Body of pancreas (tissue), 4 donors: Measurements from ENCODE around the gene TTLL9. TPM values are rescaled to one million over a fixed set of nuclear protein-coding genes. Genes with fewer than 3 reads are reported as not detected.

Source experiments
- ATAC-seq: fragments of 150-250 bp; one replicate; pipeline ENCODE4 v1.9.1; 2016
- DNase-seq, 4 donors: peaks; one replicate each; pipeline ENCODE4 v3.0.0-alpha.2; 2019
- H3K27ac ChIP-seq, 4 donors: fragments of 200-600 bp; sonication (generic); 1 replicate in 3 of 4; 2 replicates in 1 of 4; pipeline versions ENCODE4 v1.5.1 to v1.6.1; 2016 to 2019; ENCODE audit warnings: mild to moderate bottlenecking in 1 of 4, mixed read lengths in 1 of 4, moderate library complexity in 1 of 4
- H3K27me3 ChIP-seq, 2 donors: fragments of 200-600 bp; sonication (generic); one replicate each; pipeline ENCODE4 v1.6.0; 2016; ENCODE audit warnings: mild to moderate bottlenecking in 1 of 2
- H3K36me3 ChIP-seq, 2 donors: fragments of 200-600 bp; sonication (generic); replicated peaks in 1 of 2; 2 replicates each; pipeline ENCODE4 v1.5.1; 2016; ENCODE audit warnings: low read depth in 2 of 2; ENCODE audit not compliant: insufficient read depth in 1 of 2
- H3K4me1 ChIP-seq: fragments of 200-600 bp; sonication (generic); one replicate; pipeline ENCODE4 v1.6.0; 2016
- H3K4me3 ChIP-seq, 2 donors: fragments of 200-600 bp; sonication (generic); 1 replicate in 1 of 2; 2 replicates in 1 of 2; pipeline ENCODE4 v1.5.1; 2016 to 2019
- H3K9me3 ChIP-seq, 3 donors: fragments of 200-600 bp; sonication (generic); 1 replicate in 2 of 3; 2 replicates in 1 of 3; pipeline ENCODE4 v1.5.1; 2016
- POLR2A ChIP-seq, 3 donors: fragments of 450-650 bp; IDR thresholded peaks; one replicate each; pipeline ENCODE4 v1.6.1; 2016; ENCODE audit warnings: antibody characterized with exemption in 3 of 3, mild to moderate bottlenecking in 2 of 3
- WGBS, 2 donors: methylation state at CpG; one replicate each; pipeline ENCODE4 v1.1.5; 2017; 5-methylcytosine and 5-hydroxymethylcytosine counted together
- intact Hi-C: fragments of 100-400 bp; cut with DNase I; formaldehyde crosslinking; loops from one replicate; pipeline ENCODE4 v1.15.1; 2023
- total RNA-seq, 2 donors: library from RNA; depleted of rRNA; stranded (reverse); fragments of >200 nt; gene quantifications; one replicate each; pipeline ENCODE4 v1.1.0, GENCODE V29; 2016
- TF ChIP-seq, protein P1 (sequence below), 7 experiments: fragments of 450-650 bp in 4 of 7; fragments of 200-600 bp in 3 of 7; sonication (generic) in 3 of 7; IDR thresholded peaks; one replicate each; pipeline ENCODE4 v1.5.1; 2016 to 2019; ENCODE audit warnings: antibody characterized with exemption in 7 of 7

The TTLL9 gene
- under 1 TPM; 0.52 to 0.99 TPM for total RNA-seq

DNA sequence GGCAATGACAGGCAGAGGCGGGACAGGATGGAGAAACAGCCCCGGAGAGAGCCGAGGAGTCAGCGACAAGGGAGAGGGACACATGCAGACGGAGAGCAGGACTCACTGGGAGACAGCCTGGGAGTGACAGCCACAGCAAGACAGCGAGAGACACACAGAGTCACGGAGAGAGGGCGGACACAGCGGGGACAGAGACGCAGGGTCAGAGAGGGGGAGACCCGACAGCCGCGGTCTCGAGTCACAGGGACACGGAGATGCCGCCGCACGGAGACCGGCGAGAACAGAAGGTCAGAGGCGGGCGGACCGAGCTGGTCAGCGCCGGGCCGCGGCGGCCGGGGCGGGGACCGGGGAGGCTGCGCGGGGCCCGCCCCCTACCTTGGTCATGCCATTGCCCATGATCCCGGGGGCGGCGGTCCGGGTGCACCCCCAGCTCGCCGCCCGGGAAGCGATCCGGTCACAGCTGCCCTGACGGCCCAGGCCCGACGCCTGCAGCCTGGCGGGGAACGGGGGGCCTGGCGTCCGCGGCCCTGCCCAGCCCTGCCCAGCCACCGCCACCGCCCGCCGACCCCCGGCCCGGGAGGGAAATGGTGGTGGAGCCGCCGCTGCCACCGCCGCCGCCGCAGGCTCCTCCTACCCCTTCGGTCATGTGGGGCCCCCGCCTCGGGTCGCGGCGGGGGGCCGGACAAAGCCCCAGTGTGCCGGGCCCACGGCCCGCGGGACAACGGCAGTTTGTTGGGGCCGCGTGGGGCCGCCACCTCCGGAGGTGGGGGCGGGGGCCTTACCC lies at the start of gene TTLL9, which contains the start of gene DUSP15:
Gene TTLL9, plus strand, starts transcription at position 693 of the 784 bp plus-strand sequence. CDS start 493 bp downstream, outside the sequence.
Gene DUSP15, minus strand, starts transcription at position 586 of the 784 bp plus-strand sequence. Its CDS starts 190 bp downstream, at position 396.
- Histone ChIP-seq H3K27me3 (no peaks in the 10 kb centered on the region), H3K36me3 (no peaks in the 10 kb centered on the region), H3K4me1 (peaks cover 16% of the 10 kb centered on the region), H3K9me3 (no peaks in the 10 kb centered on the region), H3K27ac (peak within 1 kb of the TSS in 3 of 4 donors; percentile 46 to 54 (median 52)), H3K4me3 (peak within 1 kb of the TSS; percentile 15 to 51)
- TF ChIP-seq POLR2A (IDR thresholded peaks at IDR 0.05), result peak; percentile 14 to 43 (median 42)
- TF ChIP-seq, protein P1, sequence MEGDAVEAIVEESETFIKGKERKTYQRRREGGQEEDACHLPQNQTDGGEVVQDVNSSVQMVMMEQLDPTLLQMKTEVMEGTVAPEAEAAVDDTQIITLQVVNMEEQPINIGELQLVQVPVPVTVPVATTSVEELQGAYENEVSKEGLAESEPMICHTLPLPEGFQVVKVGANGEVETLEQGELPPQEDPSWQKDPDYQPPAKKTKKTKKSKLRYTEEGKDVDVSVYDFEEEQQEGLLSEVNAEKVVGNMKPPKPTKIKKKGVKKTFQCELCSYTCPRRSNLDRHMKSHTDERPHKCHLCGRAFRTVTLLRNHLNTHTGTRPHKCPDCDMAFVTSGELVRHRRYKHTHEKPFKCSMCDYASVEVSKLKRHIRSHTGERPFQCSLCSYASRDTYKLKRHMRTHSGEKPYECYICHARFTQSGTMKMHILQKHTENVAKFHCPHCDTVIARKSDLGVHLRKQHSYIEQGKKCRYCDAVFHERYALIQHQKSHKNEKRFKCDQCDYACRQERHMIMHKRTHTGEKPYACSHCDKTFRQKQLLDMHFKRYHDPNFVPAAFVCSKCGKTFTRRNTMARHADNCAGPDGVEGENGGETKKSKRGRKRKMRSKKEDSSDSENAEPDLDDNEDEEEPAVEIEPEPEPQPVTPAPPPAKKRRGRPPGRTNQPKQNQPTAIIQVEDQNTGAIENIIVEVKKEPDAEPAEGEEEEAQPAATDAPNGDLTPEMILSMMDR (IDR thresholded peaks at IDR 0.05), result no peak
- ATAC-seq (peak; percentile 82), DNase-seq (peak; percentile 44 to 67 (median 52))
- intact Hi-C loops, result no loop called here
- 1 to 3% methylated on average over 5 to 58 of the region's 80 CpGs for WGBS, 2 donors

DNA sequence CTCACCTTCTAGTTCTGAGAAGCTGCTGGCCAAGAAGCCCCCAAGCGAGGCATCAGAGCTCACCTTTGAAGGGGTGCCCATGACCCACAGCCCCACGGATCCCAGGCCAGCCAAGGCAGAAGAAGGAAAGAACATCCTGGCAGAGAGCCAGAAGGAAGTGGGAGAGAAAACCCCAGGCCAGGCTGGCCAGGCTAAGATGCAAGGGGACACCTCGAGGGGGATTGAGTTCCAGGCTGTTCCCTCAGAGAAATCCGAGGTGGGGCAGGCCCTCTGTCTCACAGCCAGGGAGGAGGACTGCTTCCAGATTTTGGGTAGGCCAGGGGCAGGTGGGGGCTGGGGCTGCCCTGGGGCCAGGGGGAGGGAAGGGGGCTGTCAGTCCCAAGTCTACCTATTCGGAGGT lies 49.0 kb upstream of the TTLL9 start:
- Histone ChIP-seq H3K9me3 (no peaks in the 10 kb centered on the region), H3K36me3 (no peaks in the 10 kb centered on the region), H3K27me3 (no peaks in the 10 kb centered on the region), H3K27ac (peak overlapping the region in 2 of 4 donors; percentile 61 to 77), H3K4me3 (no peak overlapping the region), H3K4me1 (peaks cover 47% of the 10 kb centered on the region)
- no peak for TF ChIP-seq POLR2A (IDR thresholded peaks at IDR 0.05)
- TF ChIP-seq, protein P1 (IDR thresholded peaks at IDR 0.05), result no peak
- DNase-seq, result peak in 1 of 4 donors; percentile 30
- intact Hi-C loops, result no loop called here
- no peak for ATAC-seq
- WGBS, 2 donors, result 52 to 66% methylated on average over 5 of the region's 5 CpGs

GRCh38 chr20:31822421-31823330 lies 47.8 kb upstream of the TTLL9 start:
- H3K36me3 ChIP-seq, result no peaks in the 10 kb centered on the region
- no peak overlapping the region for H3K4me3 ChIP-seq
- intact Hi-C loops, result no loop called here
- TF ChIP-seq, protein P1 (IDR thresholded peaks at IDR 0.05), result peak; percentile 97 to 100 (median 98)
- TF ChIP-seq POLR2A (IDR thresholded peaks at IDR 0.05), result peak in 1 of 3 donors; percentile 13
- peak; percentile 79 to 93 (median 90) for DNase-seq
- no peaks in the 10 kb centered on the region for H3K9me3 ChIP-seq
- WGBS, 2 donors, result 0 to 2% methylated on average over 14 to 29 of the region's 29 CpGs
- peak; percentile 84 for ATAC-seq
- H3K27me3 ChIP-seq, result no peaks in the 10 kb centered on the region
- H3K27ac ChIP-seq, result peak overlapping the region; percentile 51 to 77 (median 58)
- H3K4me1 ChIP-seq, result peaks cover 47% of the 10 kb centered on the region

GRCh38 chr20:31823360-31824124 lies 46.9 kb upstream of the TTLL9 start:
- intact Hi-C loops, result no loop called here
- ATAC-seq (no peak), DNase-seq (no peak)
- Histone ChIP-seq H3K4me1 (peaks cover 44% of the 10 kb centered on the region), H3K4me3 (no peak overlapping the region), H3K27me3 (no peaks in the 10 kb centered on the region), H3K9me3 (no peaks in the 10 kb centered on the region), H3K36me3 (no peaks in the 10 kb centered on the region), H3K27ac (no peak overlapping the region)
- WGBS, 2 donors, result 67 to 73% methylated on average over 7 to 14 of the region's 14 CpGs
- TF ChIP-seq, protein P1 (IDR thresholded peaks at IDR 0.05), result no peak
- no peak for TF ChIP-seq POLR2A (IDR thresholded peaks at IDR 0.05)
